ENCODE results near the gene MYRF.

Gene MYRF

DNA sequence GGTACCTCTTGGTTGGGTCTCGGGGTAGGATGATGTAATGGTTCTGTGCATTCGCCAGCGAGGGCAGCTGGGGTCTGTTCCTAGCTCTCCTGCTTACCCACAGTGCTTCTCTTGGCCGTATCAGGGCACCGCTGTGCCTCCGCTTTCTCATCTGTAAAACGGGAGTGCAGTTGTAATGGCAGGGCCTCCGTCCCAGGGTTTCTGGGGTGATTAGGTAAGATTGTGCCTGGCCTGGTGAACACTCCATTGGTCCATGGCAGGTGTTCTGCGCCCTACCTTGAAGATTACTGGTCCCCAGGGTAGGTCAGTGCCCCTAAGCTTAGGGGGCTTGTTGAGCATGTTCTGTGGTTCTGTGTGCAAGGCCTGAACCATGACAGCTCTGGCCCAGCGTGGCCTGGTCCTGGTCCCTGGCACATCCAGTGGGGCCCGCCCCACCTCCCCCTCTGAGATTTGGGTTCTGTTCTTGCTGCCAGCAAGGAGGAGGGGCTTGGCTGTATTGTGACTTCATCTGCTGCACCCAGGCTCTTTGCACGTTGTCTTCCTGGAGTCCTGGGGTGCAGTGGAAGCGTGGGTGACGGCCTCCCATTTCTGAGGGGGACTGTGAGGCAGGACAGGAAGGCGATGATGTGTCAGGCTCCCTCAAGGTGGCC lies 4.9 kb downstream of the MYRF start:
- H2BK12ac ChIP-seq (ENCODE audit: low read length) = peak overlapping the region; percentile 94
- no peaks in the 10 kb centered on the region for H3K36me3 ChIP-seq (replicated peaks in 1 of 2; ENCODE audit: control insufficient read depth in 2 of 2, insufficient read depth in 2 of 2, low read length in 2 of 2)
- peak overlapping the region; percentile 89 for H2AK5ac ChIP-seq (ENCODE audit: low read depth, low read length)
- peak overlapping the region; percentile 56 for H2BK15ac ChIP-seq (ENCODE audit: low read length)
- H3K4me3 ChIP-seq (ENCODE audit: low read length in 2 of 2) = no peak overlapping the region
- no peak overlapping the region for H2AFZ ChIP-seq (ENCODE audit: low read length)
- H4K8ac ChIP-seq (ENCODE audit: low read depth, low read length) = no peak overlapping the region
- no peak overlapping the region for H3K27ac ChIP-seq (replicated peaks; ENCODE audit: low read length)
- H3K9me3 ChIP-seq (replicated peaks in 1 of 2; ENCODE audit: control insufficient read depth in 2 of 2, insufficient read depth in 1 of 2, low read depth in 1 of 2, low read length in 2 of 2) = peaks cover 0 to 2% of the 10 kb centered on the region in 2 donors
- no peak for DNase-seq (ENCODE audit: low spot score)
- no peak overlapping the region for H3K9ac ChIP-seq (ENCODE audit: low read depth, low read length, poor library complexity)
- peak overlapping the region; percentile 52 for H3K18ac ChIP-seq (ENCODE audit: low read length)
- H3K14ac ChIP-seq (ENCODE audit: low read length) = peak overlapping the region; percentile 94
- peaks cover 5% of the 10 kb centered on the region for H3K79me1 ChIP-seq (ENCODE audit: low read depth, low read length)
- no peak overlapping the region for H2BK120ac ChIP-seq (ENCODE audit: low read depth, low read length)
- peaks cover 21 to 27% of the 10 kb centered on the region in 2 donors for H3K4me1 ChIP-seq (ENCODE audit: control insufficient read depth in 2 of 2, insufficient read depth in 1 of 2, low read depth in 1 of 2, low read length in 2 of 2)
- H3K4me2 ChIP-seq (ENCODE audit: insufficient read depth, low read length, poor library complexity, severe bottlenecking) = no peak overlapping the region
- H3K23ac ChIP-seq (ENCODE audit: low read depth, low read length, poor library complexity) = peak overlapping the region; percentile 44
- peaks cover 0 to 16% (median 0%) of the 10 kb centered on the region in 3 experiments for H3K27me3 ChIP-seq (ENCODE audit: control insufficient read depth in 3 of 3, insufficient read depth in 3 of 3, low read depth in 1 of 3, low read length in 3 of 3)
- no peak overlapping the region for H3K4ac ChIP-seq (ENCODE audit: low read length)
- no peak overlapping the region for H2BK5ac ChIP-seq (ENCODE audit: low read length)
- WGBS, 2 donors (ENCODE audit: extremely low coverage in 2 of 2, insufficient read length in 2 of 2, insufficient replicate concordance in 1 of 2) = no CpG with 5 or more reads among the region's 15 CpGs
- peak overlapping the region; percentile 85 for H4K91ac ChIP-seq (ENCODE audit: low read depth, low read length, poor library complexity)

DNA sequence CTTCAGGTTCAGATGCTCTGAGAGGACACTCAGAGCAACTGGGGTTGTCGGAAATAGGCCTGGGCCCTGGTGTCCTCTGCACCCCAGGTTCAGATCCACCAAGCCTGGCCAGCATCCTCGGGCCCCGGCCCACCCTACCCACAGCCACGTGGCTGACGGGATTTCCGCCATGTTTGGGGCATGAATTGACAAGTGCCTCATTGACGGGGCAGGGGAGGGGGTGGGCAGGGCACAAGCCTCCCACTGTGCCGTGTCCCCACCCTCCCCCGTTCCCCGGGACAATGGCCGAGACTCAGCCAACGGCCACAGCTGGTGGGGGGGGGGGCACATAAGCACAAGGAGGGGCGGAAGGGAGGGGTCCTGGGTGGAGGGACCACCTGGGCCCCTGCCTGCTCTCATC lies 8.5 kb downstream of the MYRF start:
- no peak overlapping the region for H3K4me2 ChIP-seq (ENCODE audit: insufficient read depth, low read length, poor library complexity, severe bottlenecking)
- peak overlapping the region; percentile 99 for H2BK120ac ChIP-seq (ENCODE audit: low read depth, low read length)
- no peak overlapping the region for H3K9ac ChIP-seq (ENCODE audit: low read depth, low read length, poor library complexity)
- no peak overlapping the region for H3K27ac ChIP-seq (replicated peaks; ENCODE audit: low read length)
- no peak overlapping the region for H3K4me3 ChIP-seq (ENCODE audit: low read length in 2 of 2)
- no CpG with 5 or more reads among the region's 13 CpGs for WGBS, 2 donors (ENCODE audit: extremely low coverage in 2 of 2, insufficient read length in 2 of 2, insufficient replicate concordance in 1 of 2)
- DNase-seq (ENCODE audit: low spot score) = no peak
- peak overlapping the region; percentile 85 for H2BK5ac ChIP-seq (ENCODE audit: low read length)
- H3K23ac ChIP-seq (ENCODE audit: low read depth, low read length, poor library complexity) = no peak overlapping the region
- H4K91ac ChIP-seq (ENCODE audit: low read depth, low read length, poor library complexity) = no peak overlapping the region
- peak overlapping the region; percentile 24 for H2BK12ac ChIP-seq (ENCODE audit: low read length)
- H3K4ac ChIP-seq (ENCODE audit: low read length) = peak overlapping the region; percentile 38
- peaks cover 9 to 35% of the 10 kb centered on the region in 2 donors for H3K4me1 ChIP-seq (ENCODE audit: control insufficient read depth in 2 of 2, insufficient read depth in 1 of 2, low read depth in 1 of 2, low read length in 2 of 2)
- H2BK15ac ChIP-seq (ENCODE audit: low read length) = peak overlapping the region; percentile 78
- H4K8ac ChIP-seq (ENCODE audit: low read depth, low read length) = no peak overlapping the region
- no peaks in the 10 kb centered on the region for H3K27me3 ChIP-seq (ENCODE audit: control insufficient read depth in 3 of 3, insufficient read depth in 3 of 3, low read depth in 1 of 3, low read length in 3 of 3)
- no peaks in the 10 kb centered on the region for H3K36me3 ChIP-seq (replicated peaks in 1 of 2; ENCODE audit: control insufficient read depth in 2 of 2, insufficient read depth in 2 of 2, low read length in 2 of 2)
- H2AFZ ChIP-seq (ENCODE audit: low read length) = no peak overlapping the region
- H3K18ac ChIP-seq (ENCODE audit: low read length) = peak overlapping the region; percentile 90
- H2AK5ac ChIP-seq (ENCODE audit: low read depth, low read length) = peak overlapping the region; percentile 79
- peak overlapping the region; percentile 82 for H3K14ac ChIP-seq (ENCODE audit: low read length)
- H3K9me3 ChIP-seq (replicated peaks in 1 of 2; ENCODE audit: control insufficient read depth in 2 of 2, insufficient read depth in 1 of 2, low read depth in 1 of 2, low read length in 2 of 2) = peaks cover 0 to 3% of the 10 kb centered on the region in 2 donors
- H3K79me1 ChIP-seq (ENCODE audit: low read depth, low read length) = peaks cover 5% of the 10 kb centered on the region

DNA sequence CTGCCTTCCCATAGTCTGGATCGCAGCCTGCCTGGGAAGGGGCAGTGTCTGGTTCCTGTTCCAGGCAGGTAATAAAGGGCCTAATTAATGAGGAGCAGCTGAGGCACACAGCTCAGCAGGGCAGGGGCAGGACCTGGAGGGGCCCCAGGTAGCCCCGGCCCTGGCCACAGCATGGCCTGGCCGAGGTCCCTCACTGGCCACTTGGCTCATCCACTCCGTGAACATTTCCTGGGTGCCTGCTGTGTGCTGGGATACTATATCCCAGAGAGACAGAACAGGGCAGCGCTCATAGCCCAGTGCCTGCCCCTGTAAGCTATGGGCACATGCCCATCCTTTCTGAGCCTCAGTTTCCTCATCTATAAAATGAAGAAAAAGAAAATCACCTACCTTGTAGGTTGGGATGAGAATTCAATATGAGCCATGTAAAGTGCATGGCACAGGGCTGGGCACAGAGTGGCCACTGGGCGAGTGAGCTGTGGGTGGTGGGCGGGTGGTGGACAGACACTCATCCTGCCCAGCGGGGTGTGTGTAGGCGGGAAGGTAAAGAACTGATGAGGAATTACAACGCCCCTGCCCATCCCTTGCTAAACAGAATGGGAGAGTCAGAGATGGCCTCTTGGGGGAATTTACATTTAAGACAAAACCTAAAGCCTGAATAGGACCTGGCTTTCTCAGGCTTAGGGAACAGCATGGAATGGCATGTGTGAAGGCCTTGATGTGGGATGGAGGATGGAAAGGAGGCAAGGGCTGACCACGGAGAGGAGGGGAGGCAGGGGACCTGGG lies 9.2 kb downstream of the MYRF start:
- Histone ChIP-seq H3K4me2 (ENCODE audit: insufficient read depth, low read length, poor library complexity, severe bottlenecking) (no peak overlapping the region), H3K9ac (ENCODE audit: low read depth, low read length, poor library complexity) (no peak overlapping the region), H3K27me3 (ENCODE audit: control insufficient read depth in 3 of 3, insufficient read depth in 3 of 3, low read depth in 1 of 3, low read length in 3 of 3) (no peaks in the 10 kb centered on the region), H3K27ac (replicated peaks; ENCODE audit: low read length) (no peak overlapping the region), H3K18ac (ENCODE audit: low read length) (peak overlapping the region; percentile 70), H2AK5ac (ENCODE audit: low read depth, low read length) (peak overlapping the region; percentile 79), H3K36me3 (replicated peaks in 1 of 2; ENCODE audit: control insufficient read depth in 2 of 2, insufficient read depth in 2 of 2, low read length in 2 of 2) (no peaks in the 10 kb centered on the region), H3K4ac (ENCODE audit: low read length) (peak overlapping the region; percentile 38), H2BK15ac (ENCODE audit: low read length) (peak overlapping the region; percentile 78), H3K4me1 (ENCODE audit: control insufficient read depth in 2 of 2, insufficient read depth in 1 of 2, low read depth in 1 of 2, low read length in 2 of 2) (peaks cover 4 to 36% of the 10 kb centered on the region in 2 donors), H2BK120ac (ENCODE audit: low read depth, low read length) (no peak overlapping the region), H3K23ac (ENCODE audit: low read depth, low read length, poor library complexity) (peak overlapping the region; percentile 55), H4K8ac (ENCODE audit: low read depth, low read length) (peak overlapping the region; percentile 43), H3K14ac (ENCODE audit: low read length) (peak overlapping the region; percentile 82), H3K4me3 (ENCODE audit: low read length in 2 of 2) (no peak overlapping the region), H2BK5ac (ENCODE audit: low read length) (peak overlapping the region; percentile 85), H2BK12ac (ENCODE audit: low read length) (peak overlapping the region; percentile 24), H3K9me3 (replicated peaks in 1 of 2; ENCODE audit: control insufficient read depth in 2 of 2, insufficient read depth in 1 of 2, low read depth in 1 of 2, low read length in 2 of 2) (peaks cover 0 to 3% of the 10 kb centered on the region in 2 donors), H3K79me1 (ENCODE audit: low read depth, low read length) (peaks cover 5% of the 10 kb centered on the region), H4K91ac (ENCODE audit: low read depth, low read length, poor library complexity) (no peak overlapping the region), H2AFZ (ENCODE audit: low read length) (no peak overlapping the region)
- DNase-seq (ENCODE audit: low spot score) = no peak
- WGBS, 2 donors (ENCODE audit: extremely low coverage in 2 of 2, insufficient read length in 2 of 2, insufficient replicate concordance in 1 of 2) = no CpG with 5 or more reads among the region's 11 CpGs

DNA sequence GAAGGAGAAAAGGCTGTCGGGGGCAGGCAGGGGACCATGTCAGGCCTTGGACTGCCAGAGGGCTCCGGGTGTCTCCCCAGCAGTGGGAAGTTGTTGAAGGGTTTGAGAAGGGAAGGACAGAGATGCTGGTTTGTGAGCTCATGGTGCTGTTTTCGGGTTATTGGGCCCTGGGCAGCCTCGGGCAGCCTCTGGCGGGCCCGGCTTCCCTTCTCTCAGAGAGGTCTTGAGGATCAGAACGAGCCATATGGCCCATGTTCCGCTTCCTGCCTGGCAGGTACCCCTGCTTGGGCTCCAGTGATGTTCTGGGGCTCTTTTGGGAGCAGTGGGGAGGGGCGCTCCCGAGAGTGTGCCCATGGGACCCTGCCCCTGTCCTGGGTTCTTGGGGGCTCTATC lies 9.8 kb downstream of the MYRF start:
- no peak overlapping the region for H4K8ac ChIP-seq (ENCODE audit: low read depth, low read length)
- H3K4me1 ChIP-seq (ENCODE audit: control insufficient read depth in 2 of 2, insufficient read depth in 1 of 2, low read depth in 1 of 2, low read length in 2 of 2) = peaks cover 2 to 36% of the 10 kb centered on the region in 2 donors
- no peak overlapping the region for H2AFZ ChIP-seq (ENCODE audit: low read length)
- no peak overlapping the region for H2BK5ac ChIP-seq (ENCODE audit: low read length)
- H3K4ac ChIP-seq (ENCODE audit: low read length) = no peak overlapping the region
- H3K14ac ChIP-seq (ENCODE audit: low read length) = peak overlapping the region; percentile 10
- H3K4me2 ChIP-seq (ENCODE audit: insufficient read depth, low read length, poor library complexity, severe bottlenecking) = no peak overlapping the region
- H4K91ac ChIP-seq (ENCODE audit: low read depth, low read length, poor library complexity) = no peak overlapping the region
- H3K4me3 ChIP-seq (ENCODE audit: low read length in 2 of 2) = no peak overlapping the region
- H2BK120ac ChIP-seq (ENCODE audit: low read depth, low read length) = peak overlapping the region; percentile 83
- DNase-seq (ENCODE audit: low spot score) = no peak
- no peaks in the 10 kb centered on the region for H3K27me3 ChIP-seq (ENCODE audit: control insufficient read depth in 3 of 3, insufficient read depth in 3 of 3, low read depth in 1 of 3, low read length in 3 of 3)
- peaks cover 0 to 3% of the 10 kb centered on the region in 2 donors for H3K9me3 ChIP-seq (replicated peaks in 1 of 2; ENCODE audit: control insufficient read depth in 2 of 2, insufficient read depth in 1 of 2, low read depth in 1 of 2, low read length in 2 of 2)
- no peak overlapping the region for H3K9ac ChIP-seq (ENCODE audit: low read depth, low read length, poor library complexity)
- peak overlapping the region; percentile 55 for H3K23ac ChIP-seq (ENCODE audit: low read depth, low read length, poor library complexity)
- peaks cover 5% of the 10 kb centered on the region for H3K79me1 ChIP-seq (ENCODE audit: low read depth, low read length)
- H2BK12ac ChIP-seq (ENCODE audit: low read length) = peak overlapping the region; percentile 41
- H2BK15ac ChIP-seq (ENCODE audit: low read length) = peak overlapping the region; percentile 75
- H3K36me3 ChIP-seq (replicated peaks in 1 of 2; ENCODE audit: control insufficient read depth in 2 of 2, insufficient read depth in 2 of 2, low read length in 2 of 2) = no peaks in the 10 kb centered on the region
- peak overlapping the region; percentile 79 for H2AK5ac ChIP-seq (ENCODE audit: low read depth, low read length)
- WGBS, 2 donors (ENCODE audit: extremely low coverage in 2 of 2, insufficient read length in 2 of 2, insufficient replicate concordance in 1 of 2) = no CpG with 5 or more reads among the region's 10 CpGs
- no peak overlapping the region for H3K27ac ChIP-seq (replicated peaks; ENCODE audit: low read length)
- H3K18ac ChIP-seq (ENCODE audit: low read length) = peak overlapping the region; percentile 91

All from neuronal stem cell (in vitro differentiated cells).